NCI-H1694 treated with DMSO at 0.1 percent for 48 hours (cell line): ENCODE measurements around the gene EPB41L2.
"Not testable (repeated sequence)": the region's sequence is repeated elsewhere in the genome, so short reads cannot be mapped to it uniquely, and the experiment has no call there.

Experiments
- DNase-seq: peaks from one replicate; lab custom pipeline; 2025; lab: John Stamatoyannopoulos, UW

Gene EPB41L2

GRCh38 chr6:130838250-130838860, 224.7 kb downstream of the EPB41L2 start:
- DNase-seq = no peak

DNA sequence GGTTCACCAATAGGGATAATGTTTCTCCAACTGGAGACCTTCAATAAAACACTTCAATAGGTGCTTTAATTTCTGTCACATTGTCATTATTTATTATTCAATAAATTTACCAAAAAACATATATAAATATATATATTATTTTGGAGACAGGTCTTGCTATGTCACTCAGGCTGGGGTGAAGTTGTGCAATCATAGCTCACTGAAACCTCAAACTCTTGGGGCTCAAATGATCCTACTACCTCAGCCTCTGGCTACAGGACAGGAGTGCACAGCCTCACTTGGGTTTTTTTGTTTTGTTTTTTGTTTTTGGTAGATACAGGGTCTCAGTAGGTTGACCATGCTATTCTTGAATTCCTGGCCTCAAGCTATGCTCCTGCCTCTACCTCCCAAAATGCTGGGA, 226.0 kb downstream of the EPB41L2 start:
- no peak for DNase-seq

DNA sequence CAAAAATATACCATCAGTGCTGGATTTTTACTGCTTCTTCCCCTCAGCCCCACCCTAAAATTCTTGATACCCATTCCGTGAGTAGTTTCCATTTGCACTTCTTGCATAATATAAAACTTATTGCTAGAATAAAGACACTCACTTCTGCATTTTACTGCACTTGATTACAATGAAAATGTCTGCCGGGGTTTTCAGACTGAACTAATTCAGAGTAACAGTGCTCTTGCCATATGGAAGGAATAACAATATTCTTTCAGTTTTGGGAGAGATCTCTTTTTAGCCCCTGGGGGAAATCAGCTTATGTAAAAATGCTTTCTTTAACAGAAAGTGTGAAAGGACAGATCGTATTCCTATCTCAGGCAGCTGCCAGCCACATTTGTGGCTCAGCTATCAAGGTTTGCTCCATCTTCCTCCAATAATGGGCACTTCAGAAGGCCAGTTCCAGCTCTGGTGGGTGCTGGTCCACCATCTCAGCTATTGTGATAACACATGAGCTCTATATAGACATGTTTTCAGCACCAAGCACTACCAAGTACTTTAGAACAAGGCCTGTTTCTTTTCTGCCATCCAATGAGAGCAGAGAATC, 226.9 kb downstream of the EPB41L2 start:
- DNase-seq = no peak

GRCh38 chr6:130834482-130835251, 228.4 kb downstream of the EPB41L2 start:
- no peak for DNase-seq

- no peak for DNase-seq
These were observed 229.5 kb downstream of the EPB41L2 start for GRCh38 chr6:130833569-130833968.

DNA sequence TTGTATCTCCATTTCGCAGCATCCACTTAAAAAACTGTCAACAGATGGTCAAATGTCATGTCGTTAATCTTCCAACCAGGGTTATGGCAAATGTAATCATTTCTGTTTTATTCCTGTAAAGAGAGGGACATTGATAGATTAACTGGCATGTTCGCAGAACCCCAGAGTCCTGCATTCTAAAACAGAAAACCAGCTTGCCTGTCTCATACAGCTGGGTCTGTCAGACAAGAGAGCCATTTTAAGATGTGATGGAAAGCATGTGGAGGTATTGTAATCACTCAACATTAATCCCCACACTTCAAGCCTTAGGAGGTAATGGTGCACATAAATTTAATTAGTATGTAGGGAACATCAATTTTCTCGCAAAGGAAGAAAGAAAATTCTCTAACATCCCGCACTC, 231.4 kb downstream of the EPB41L2 start:
- DNase-seq = no peak

GRCh38 chr6:130829333-130829910, 233.6 kb downstream of the EPB41L2 start:
- DNase-seq = no peak

DNA sequence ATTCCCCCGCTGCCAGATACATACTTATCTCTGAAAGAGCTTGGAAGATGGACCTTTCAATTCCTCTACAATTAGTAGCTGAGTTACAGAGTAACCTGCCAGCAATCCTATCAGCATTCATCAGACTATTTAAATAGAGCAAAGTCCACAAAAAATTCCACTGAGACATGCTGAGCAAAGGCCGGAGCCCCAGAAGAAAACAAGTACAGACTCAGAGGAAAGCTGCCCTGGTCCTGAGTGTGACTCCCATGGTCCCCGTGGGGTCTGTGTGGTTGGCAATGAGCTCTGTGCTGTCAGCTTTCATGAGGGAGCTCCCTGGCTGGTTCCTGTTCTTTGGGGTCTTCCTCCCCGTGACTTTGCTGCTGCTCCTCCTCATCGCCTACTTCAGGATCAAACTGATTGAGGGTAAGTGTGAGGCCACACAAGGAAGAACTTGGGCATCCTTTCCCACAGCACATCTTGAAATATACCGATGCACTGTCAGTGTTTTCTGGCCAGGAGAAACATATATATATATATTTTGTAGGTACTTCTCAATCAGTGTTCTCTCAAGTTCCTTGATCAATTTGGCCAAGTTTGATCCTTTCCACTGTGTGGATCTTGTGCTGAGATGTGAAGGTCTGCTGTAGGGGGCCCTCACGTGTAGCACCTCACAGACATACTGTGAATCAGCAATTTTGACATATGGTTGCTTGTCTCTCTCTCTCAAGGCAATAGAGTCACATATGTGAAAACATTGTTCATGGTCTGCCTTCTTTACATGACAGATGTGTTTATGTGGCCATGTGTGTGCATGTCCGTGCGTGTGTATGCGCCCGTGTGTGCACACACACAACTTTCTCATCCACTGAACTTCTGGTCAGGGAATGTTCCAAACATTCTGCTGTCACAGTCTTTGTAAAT, 235.5 kb downstream of the EPB41L2 start, which contains the start of gene SMLR1:
SMLR1 (plus strand) TSS at position 160 of the 903 bp plus-strand sequence; CDS start at position 168, 8 bp downstream.
- DNase-seq = no peak

GRCh38 chr6:130826442-130827246, 236.4 kb downstream of the EPB41L2 start:
- DNase-seq = no peak

DNA sequence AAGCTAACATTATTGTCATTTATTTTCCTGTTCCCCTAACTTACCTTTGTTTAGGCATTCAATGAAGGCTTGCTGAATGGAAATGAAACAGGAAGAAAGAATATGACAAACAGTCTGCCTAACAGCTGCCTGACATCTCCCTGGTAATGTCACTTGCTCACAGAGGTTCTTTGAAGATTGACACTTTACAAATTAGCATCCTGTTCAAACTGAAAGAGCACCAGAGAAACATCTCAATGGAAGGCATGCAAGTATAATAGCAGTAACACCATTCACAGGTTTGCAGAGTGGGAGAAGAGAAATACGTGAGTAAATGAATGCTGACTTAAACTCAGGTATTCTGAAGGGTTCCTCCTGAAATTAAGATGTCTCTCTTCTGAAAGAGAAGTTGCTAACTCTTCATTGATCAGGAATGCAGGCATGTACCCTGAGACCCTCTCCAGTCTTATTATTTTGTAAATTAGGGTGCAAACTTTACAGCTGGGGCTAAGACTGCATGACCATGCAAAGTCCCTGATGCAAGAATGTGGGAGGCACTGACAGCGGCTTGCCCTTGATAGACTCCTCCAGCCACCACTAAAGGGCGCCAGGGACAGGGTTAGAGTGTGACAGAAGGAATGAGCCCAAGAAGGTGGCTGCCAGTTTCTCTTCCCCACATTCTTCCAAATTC, 237.1 kb downstream of the EPB41L2 start:
- no peak for DNase-seq

DNA sequence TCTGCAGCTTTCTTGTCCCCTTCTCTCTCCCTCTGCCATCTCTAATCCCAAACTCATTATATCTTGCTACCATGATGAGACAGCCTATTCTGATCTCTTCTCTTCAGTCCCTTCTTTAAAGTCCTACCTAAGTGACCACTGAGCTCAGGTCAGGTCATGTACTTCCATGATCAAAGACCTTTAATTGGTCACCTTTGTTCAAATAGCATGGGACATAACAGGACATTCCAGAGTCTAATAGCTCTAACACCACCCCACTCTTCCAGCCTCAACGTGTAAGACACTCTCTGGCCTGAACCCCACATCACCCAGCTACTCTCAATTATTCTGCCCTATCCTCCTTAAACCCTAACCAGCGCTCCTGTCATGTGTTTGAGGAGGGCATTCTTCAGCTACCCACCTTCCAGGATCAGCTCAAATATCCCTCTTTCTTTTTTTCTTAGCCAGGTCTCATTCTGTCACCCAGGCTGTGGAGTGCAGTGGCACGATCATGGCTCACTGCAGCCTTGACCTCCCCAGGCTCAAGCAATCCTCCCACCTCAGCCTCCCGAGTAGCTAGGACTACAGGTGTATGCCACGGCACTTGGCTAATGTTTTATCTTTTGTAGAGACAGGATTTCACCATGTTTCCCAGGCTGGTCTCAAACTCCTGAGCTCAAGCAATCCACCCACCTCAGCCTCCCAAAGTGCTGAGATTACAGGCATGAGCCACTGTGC, 237.9 kb downstream of the EPB41L2 start:
- DNase-seq = no peak

- no peak for DNase-seq
These were observed 240.3 kb downstream of the EPB41L2 start for GRCh38 chr6:130822736-130823135.

DNA sequence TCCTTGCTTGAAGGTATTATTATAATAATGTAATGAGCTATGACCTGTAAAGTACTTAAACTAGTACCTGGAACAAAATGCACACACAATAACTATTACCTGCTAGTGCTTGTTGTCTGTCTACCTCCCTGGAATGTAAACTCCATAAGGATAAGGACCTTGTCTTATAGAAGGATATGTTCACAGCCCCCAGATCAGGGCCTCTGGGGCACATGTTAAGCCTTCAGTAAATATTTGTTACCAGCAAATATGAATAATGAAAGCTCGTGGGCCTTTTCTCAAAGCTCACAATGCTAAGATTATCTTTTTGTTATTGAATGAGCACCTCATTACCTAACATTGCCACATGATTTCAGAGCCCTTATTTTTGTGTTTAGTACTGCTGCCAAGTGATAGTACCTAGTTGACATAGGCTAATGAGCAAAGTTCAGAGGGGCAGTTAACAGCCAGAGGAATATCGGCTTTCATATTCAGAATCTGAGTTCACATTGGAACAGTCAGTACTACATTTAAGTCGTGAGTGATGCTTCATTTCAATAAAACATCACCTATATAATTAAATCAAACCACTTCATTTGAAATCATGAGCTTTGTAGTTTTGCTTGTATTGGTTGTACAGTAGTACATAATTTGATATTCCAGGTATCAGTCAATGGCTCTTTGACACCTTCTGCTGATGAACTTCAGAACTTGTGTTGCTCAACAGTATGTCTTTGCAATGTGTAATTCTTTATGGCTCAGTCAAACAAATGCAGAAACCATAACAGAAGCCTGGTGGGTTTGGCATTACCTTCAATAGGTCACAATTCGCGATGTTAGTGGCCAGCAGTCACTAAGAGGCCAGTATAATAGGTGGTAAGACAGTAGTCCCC, 247.6 kb downstream of the EPB41L2 start:
- no peak for DNase-seq

- no peak for DNase-seq
These were observed 248.5 kb downstream of the EPB41L2 start for GRCh38 chr6:130814506-130814905.

DNA sequence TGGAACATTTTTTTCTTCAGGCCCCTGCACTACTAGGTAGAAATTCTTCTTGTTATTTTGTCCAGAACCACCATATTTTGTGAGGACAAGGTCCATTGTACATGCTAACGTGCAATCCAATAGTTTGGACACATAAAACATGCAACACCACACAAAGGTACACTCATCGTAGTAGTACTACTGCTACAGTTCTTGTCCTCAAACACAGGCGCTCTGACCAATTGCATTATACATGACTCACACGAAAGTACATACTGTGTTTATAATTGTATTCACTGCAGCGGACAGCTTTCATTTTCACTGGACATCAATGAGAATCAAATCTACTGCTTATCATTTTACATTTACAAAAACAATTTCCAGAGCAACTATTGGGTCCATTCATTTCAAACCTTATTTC, 251.1 kb downstream of the EPB41L2 start:
- no peak for DNase-seq

DNA sequence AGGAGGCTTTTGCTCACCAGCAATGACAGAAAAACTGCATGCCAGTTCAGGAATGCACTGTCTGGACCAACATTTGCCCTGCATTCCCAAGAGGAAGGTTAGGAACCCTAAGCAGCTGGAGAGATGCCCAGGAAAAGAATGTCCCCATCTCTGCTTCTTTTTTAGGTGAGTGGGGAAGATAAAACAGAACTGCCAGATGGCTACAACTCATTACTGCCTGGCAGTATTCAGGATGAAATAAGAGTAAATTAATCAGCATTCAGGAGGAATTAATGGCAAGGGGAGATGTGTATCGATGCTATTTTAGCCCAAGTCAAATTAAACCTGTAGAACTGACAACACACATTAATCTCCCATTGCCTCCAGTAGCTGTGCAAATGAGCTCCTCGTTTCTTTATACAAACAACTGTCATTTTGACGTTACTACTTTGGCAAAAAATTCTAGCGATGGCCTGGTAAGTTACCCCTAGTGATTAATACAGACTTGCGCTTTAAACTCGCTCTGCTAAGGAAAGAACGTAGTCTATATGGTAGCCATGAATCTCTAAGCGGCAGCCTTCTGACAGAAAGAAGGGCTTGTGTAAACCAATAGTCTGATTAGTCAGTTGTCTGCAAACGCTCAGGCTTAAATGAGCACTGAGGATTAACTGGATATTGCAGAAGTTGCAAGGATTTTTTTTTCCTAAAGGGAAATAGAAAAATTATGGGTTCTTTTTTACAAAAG, 252.6 kb downstream of the EPB41L2 start:
- no peak for DNase-seq

- DNase-seq = not testable (repeated sequence)
These were observed 261.7 kb downstream of the EPB41L2 start for GRCh38 chr6:130801368-130801767.

GRCh38 chr6:130797061-130797460, 266.0 kb downstream of the EPB41L2 start:
- no peak for DNase-seq
